Right atrium auricular region (tissue), 2 donors: ENCODE data around the gene SERGEF. TPM values are rescaled to one million over a fixed set of nuclear protein-coding genes. Genes with fewer than 3 reads are reported as not detected.
A peak's percentile ranks its signal among the peaks of the same experiment; 100 is the strongest.

Source experiments
- DNase-seq: peaks from one replicate; pipeline ENCODE4 v3.0.0-alpha.2; 2019; ENCODE audit warnings: low spot score
- H3K27ac ChIP-seq, 2 donors: fragments of 200-600 bp; sonication (generic); 1 replicate in 1 of 2; 2 replicates in 1 of 2; pipeline ENCODE4 v1.5.1; 2016 to 2019
- H3K27me3 ChIP-seq, 2 donors: fragments of 200-600 bp; sonication (generic); one replicate each; pipeline versions ENCODE4 v1.5.1 to v1.6.0; 2017 to 2019
- H3K36me3 ChIP-seq: fragments of 200-600 bp; sonication (generic); one replicate; pipeline ENCODE4 v1.5.1; 2016
- H3K4me1 ChIP-seq, 2 donors: fragments of 200-600 bp; sonication (generic); one replicate each; pipeline versions ENCODE4 v1.5.1 to v1.6.0; 2017 to 2019
- H3K4me3 ChIP-seq, 2 donors: fragments of 200-600 bp; sonication (generic); 1 replicate in 1 of 2; 2 replicates in 1 of 2; pipeline ENCODE4 v1.5.1; 2017 to 2019; ENCODE audit warnings: mild to moderate bottlenecking in 1 of 2, moderate library complexity in 1 of 2
- H3K9me3 ChIP-seq, 2 donors: fragments of 200-600 bp; sonication (generic); one replicate each; pipeline ENCODE4 v1.5.1; 2019
- CTCF ChIP-seq, 2 donors: fragments of 200-600 bp; sonication (generic); IDR thresholded peaks; one replicate each; pipeline ENCODE4 v1.5.1; 2019; ENCODE audit warnings: antibody characterized with exemption in 2 of 2
- total RNA-seq, 2 donors: library from RNA; depleted of rRNA; stranded (reverse); fragments of >200 nt; gene quantifications; one replicate each; pipeline ENCODE4 v1.1.0, GENCODE V29; 2016

Gene SERGEF
- total RNA-seq, 2 donors from 2014 or later = 18.1 to 27.6 TPM

- TF ChIP-seq CTCF (IDR thresholded peaks at IDR 0.05) = no peak
- Histone ChIP-seq H3K27me3 (no peaks in the 10 kb centered on the region), H3K36me3 (no peaks in the 10 kb centered on the region), H3K9me3 (no peaks in the 10 kb centered on the region), H3K4me3 (no peak overlapping the region), H3K27ac (no peak overlapping the region), H3K4me1 (peaks cover 0 to 25% of the 10 kb centered on the region in 2 donors)
- no peak for DNase-seq
These were observed 211.7 kb downstream of the SERGEF start for GRCh38 chr11:17801166-17801565.

- no peaks in the 10 kb centered on the region for H3K27me3 ChIP-seq
- no peak for DNase-seq
- peak overlapping the region; percentile 69 to 76 for H3K27ac ChIP-seq
- no peaks in the 10 kb centered on the region for H3K36me3 ChIP-seq
- peaks cover 0 to 25% of the 10 kb centered on the region in 2 donors for H3K4me1 ChIP-seq
- H3K9me3 ChIP-seq = no peaks in the 10 kb centered on the region
- no peak overlapping the region for H3K4me3 ChIP-seq
- TF ChIP-seq CTCF (IDR thresholded peaks at IDR 0.05) = no peak
These were observed 213.7 kb downstream of the SERGEF start for GRCh38 chr11:17799147-17799546.

- Histone ChIP-seq H3K4me1 (peaks cover 0 to 24% of the 10 kb centered on the region in 2 donors), H3K36me3 (no peaks in the 10 kb centered on the region), H3K4me3 (no peak overlapping the region), H3K9me3 (no peaks in the 10 kb centered on the region), H3K27me3 (no peaks in the 10 kb centered on the region), H3K27ac (peak overlapping the region; percentile 69 to 76)
- no peak for DNase-seq
- no peak for TF ChIP-seq CTCF (IDR thresholded peaks at IDR 0.05)
These were observed 214.1 kb downstream of the SERGEF start for GRCh38 chr11:17798716-17799115.

GRCh38 chr11:17798253-17798652 lies 214.6 kb downstream of the SERGEF start:
- DNase-seq = no peak

GRCh38 chr11:17796154-17796553 lies 216.7 kb downstream of the SERGEF start:
- Histone ChIP-seq H3K27me3 (no peaks in the 10 kb centered on the region), H3K4me3 (no peak overlapping the region), H3K36me3 (no peaks in the 10 kb centered on the region), H3K4me1 (peaks cover 0 to 18% of the 10 kb centered on the region in 2 donors), H3K9me3 (no peaks in the 10 kb centered on the region), H3K27ac (no peak overlapping the region)
- DNase-seq = no peak
- TF ChIP-seq CTCF (IDR thresholded peaks at IDR 0.05) = no peak

More at GRCh38 chr11:17798253-17798652, 214.6 kb downstream of the SERGEF start:
- no peaks in the 10 kb centered on the region for H3K27me3 ChIP-seq
- H3K36me3 ChIP-seq = no peaks in the 10 kb centered on the region
- H3K4me1 ChIP-seq = peaks cover 0 to 20% of the 10 kb centered on the region in 2 donors
- no peak overlapping the region for H3K4me3 ChIP-seq
- H3K27ac ChIP-seq = peak overlapping the region; percentile 69 to 76
- no peak for TF ChIP-seq CTCF (IDR thresholded peaks at IDR 0.05)
- H3K9me3 ChIP-seq = no peaks in the 10 kb centered on the region

GRCh38 chr11:17794981-17795380 lies 217.9 kb downstream of the SERGEF start:
- H3K36me3 ChIP-seq = no peaks in the 10 kb centered on the region
- no peak overlapping the region for H3K27ac ChIP-seq
- no peaks in the 10 kb centered on the region for H3K9me3 ChIP-seq
- H3K4me3 ChIP-seq = no peak overlapping the region
- TF ChIP-seq CTCF (IDR thresholded peaks at IDR 0.05) = no peak
- peaks cover 0 to 18% of the 10 kb centered on the region in 2 donors for H3K4me1 ChIP-seq
- DNase-seq = no peak
- no peaks in the 10 kb centered on the region for H3K27me3 ChIP-seq
